DMS79 treated with DMSO at 0.1 percent for 48 hours (cell line): ENCODE data around the gene RHOC.
"Not testable (repeated sequence)": the region's sequence is repeated elsewhere in the genome, so short reads cannot be mapped to it uniquely, and the experiment has no call there.

Experiments used
- DNase-seq: peaks from one replicate; lab custom pipeline; 2025; lab: John Stamatoyannopoulos, UW

The RHOC gene

DNA sequence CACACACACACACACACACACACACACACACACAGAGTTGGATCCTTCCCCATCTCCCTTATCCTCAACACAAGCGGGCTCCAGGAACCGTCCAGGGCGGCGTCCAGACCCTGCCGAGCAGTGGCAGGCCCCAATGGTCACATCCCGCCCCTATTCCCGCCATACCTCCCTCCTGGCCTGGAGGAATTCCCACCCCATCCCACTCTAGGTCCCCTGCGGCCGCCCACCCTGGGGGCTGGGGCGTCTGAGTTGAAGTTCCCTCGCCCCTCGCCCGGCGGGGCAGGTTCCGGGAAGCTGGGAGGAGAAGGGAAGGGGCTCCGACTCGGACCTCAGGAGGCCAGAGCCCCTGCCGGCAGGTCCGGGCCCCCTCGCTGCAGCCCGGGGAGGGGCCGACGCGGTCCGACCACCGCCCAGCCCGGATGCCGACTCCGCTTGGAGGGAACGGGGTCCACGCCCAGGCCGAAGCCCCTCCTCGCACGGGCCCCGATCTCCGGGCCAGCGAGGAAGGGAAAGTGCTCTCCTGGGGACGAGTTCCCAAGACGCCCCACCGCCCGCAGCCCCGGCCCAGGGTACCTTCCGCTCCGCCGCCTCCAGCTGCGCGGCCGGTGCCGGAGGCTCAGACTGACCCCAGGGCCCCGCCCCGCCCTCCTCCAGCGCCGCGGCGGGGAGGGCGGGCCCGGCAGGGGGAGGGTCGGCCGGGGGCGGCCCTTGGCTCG is at the start of gene RHOC:
TSS of gene RHOC (minus strand) at position 623 of the 716 bp plus-strand sequence. CDS start 3,328 bp downstream, outside the sequence.
- peak; percentile 57 for DNase-seq

DNA sequence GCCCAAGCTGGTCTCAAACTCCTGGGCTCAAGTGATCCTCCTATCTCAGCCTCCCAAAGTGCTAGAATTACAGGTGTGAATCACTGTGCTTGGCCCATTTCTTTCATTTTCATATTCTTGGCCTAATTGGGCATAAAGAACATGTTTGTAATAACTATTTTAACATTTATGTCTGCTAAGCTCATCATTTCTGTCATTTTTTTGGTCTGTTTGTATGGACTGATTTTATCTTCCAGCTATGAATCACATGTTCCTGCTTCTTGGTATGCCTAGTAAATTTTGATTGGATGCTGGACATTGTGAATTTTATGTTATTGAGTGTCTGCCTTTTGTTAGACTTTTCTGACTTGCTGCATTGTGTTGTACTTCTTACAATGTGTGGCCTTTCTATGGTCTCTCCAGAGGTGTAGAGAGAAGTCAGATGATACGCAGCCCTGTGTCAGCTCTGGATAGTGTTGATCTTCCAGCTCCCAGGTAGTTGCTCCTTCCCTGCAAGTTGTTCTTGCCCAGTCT is 47.2 kb upstream of the RHOC start:
- DNase-seq = no peak

DNA sequence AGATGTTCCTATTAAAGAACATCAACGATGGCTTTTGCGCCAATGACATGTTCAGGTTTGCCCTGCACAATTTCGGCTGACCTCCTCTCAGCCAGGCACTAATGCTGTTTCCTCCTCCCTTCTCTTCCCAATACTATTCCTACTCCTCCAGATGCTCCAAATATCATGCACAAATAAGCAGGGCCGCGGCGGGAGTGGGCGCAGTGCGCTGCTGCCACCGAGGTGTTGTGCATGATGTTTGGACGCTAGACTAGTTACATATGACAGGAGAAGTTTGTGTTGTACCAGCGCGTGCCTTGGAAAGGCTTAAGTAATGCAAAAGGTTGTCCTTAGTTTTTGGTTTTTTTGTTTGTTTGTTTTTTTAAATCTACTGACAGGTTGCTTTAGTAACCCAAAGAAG is 41.5 kb upstream of the RHOC start:
- DNase-seq = no peak

DNA sequence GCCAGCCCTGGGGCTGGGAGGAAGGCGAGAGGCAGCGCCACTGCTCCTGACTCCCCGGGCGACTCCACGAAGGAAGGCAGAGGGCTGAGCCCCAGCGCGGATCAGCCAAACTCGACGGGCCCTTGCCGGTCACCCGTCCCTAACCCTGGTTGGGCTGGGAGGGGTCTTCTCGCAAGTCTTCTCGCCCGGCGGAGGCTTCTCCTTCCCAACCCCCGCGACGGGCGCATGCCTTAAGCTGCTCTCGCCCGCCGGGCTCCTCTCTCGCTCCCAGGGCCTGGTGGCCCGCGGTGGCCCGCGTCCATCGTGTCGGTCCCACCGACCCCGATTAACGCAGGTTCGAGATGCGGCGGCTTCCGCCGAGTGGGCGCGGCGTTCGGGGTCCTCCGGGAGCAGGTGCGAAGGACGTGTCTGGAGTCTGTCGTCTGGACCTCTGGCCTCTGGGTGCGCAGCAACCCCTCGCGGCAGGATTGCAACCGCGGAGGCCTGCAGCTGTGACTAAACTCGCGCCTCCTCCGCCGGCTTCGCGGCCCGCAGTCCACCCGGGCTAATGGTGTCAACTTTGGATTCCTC is 37.2 kb upstream of the RHOC start:
- DNase-seq = peak; percentile 12

DNA sequence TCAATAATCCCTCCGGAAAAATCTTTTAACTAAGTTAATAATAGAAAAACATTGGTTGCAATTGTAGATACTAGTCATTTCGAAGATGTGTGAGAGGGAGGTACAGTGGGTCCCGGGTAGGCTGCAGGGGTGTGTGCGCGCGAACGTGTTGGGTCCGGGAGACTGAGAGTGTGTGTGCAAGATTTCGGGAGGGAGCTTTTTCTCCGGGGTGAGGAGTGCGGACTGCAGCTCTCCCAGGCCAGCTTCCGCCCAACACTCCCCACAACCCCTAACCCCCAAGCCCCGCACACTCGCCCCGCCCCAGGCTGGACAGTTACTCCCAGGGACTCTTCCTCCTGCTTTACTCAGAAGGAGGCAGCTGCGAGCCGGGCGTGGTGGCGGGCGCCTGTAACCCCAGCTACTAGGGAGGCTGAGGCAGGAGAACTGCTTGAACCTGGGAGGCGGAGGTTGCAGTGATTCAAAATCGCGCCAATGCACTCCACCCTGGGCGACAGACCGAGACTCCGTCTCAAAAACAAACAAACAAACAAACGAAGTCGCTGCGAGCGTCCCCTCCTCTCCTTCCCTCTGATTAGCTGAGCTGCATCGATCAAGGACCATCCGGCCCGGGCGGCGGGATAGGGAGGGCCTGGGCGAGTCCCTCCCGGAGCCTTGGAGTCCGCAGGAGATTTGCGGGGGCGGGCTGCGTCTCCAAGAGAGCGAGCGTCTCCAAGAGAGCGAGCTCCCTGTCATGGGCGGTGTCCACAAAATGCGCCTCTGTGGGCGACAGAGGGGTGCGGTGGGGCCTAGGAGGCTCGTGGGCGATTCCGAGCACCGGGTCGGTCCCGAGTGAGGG is 36.5 kb upstream of the RHOC start:
- no peak for DNase-seq

GRCh38 chr1:112737573-112737972 is 30.6 kb upstream of the RHOC start:
- no peak for DNase-seq

GRCh38 chr1:112735752-112736151 is 28.8 kb upstream of the RHOC start:
- no peak for DNase-seq

- DNase-seq = no peak
Measured at GRCh38 chr1:112731451-112731850, 24.5 kb upstream of the RHOC start.

- DNase-seq = no peak
Measured at GRCh38 chr1:112729909-112730308, 23.0 kb upstream of the RHOC start.

- not testable (repeated sequence) for DNase-seq
Measured at GRCh38 chr1:112729011-112729410, 22.1 kb upstream of the RHOC start.

- not testable (repeated sequence) for DNase-seq
Measured at GRCh38 chr1:112728306-112728971, 21.5 kb upstream of the RHOC start.

GRCh38 chr1:112727716-112728115 is 20.8 kb upstream of the RHOC start:
- no peak for DNase-seq

- not testable (repeated sequence) for DNase-seq
Measured at GRCh38 chr1:112724240-112724639, 17.3 kb upstream of the RHOC start.

DNA sequence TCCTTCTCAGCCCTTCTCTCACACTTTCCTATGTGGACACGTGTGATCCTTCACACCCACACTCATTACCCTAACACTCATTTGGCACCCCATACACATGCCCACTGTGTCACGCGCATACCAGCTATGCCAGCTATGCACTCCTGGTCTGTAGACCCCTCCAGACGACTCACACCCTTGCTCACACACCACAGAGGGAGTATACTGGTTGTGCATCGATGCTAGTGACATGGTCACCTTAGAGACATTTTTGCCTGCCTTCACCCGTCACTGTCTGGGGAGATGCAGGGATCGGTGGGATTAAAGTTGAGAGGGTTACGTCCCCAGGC is 16.5 kb upstream of the RHOC start:
- no peak for DNase-seq

DNA sequence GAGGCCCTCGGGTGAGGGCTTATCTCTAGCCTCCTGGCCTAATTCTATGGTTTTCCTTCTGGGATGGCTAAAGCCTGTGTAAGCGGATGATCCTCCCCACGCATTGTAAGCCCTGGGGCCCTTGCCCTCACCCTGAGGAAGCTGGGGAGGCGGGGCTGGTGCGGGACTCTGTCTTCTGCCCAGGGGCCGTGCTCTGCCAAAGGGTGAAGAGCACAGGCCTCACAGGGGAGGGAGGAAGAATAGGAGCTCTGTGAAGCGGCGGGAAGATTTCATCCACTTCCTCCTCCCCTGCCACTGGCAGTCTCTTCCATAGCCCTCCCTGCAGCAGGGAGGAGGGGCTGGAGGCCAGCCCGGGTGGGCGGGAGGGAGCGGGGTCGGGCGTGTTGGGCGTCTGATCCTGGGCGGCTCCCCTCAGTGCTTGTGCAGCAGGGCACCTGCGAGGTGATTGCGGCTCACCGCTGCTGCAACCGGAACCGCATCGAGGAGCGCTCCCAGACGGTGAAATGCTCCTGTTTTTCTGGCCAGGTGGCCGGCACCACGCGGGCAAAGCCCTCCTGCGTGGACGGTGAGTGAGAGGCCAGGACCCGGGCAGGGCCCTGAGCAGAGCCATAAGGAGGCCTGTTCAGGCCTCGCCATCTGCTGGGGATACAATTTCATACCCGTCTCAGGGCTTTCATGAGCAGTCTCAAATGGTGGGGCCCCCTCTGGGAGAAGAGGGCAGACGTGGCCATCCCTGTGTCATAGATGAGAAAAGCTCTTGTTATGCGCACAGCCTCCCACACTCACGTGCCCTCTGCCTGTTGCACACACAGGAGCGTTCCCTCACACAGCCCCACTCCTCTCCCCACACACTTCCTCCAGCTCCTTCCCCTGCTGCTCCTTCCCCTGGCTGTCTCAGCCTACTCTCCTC is 15.9 kb upstream of the RHOC start:
- peak; percentile 22 for DNase-seq

DNA sequence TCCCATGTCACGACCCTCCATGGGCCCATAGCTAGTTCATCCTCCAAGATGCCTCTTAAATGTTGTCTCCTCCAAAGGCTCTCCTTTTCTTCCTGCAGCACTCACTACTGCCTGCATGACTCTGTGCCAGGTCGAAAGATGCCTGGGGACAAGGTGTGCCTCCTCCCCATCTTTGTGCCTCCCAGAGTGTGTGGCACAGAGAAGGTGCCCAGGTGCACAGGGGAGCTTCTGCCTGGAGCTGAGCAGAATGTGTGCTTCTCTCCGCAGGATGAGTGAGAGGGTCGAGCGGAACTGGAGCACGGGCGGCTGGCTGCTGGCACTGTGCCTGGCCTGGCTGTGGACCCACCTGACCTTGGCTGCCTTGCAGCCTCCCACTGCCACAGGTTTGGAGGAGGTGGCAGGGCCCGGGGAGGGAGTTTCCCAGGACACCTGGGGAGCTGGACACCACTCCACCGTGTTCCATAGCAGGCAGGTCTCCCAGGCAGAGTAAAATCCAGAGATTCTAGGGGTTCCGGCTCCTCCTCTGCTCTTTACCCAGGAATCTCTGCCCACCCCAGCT is 15.1 kb upstream of the RHOC start:
- peak; percentile 12 for DNase-seq

- DNase-seq = not testable (repeated sequence)
Measured at GRCh38 chr1:112721294-112721693, 14.4 kb upstream of the RHOC start.

DNA sequence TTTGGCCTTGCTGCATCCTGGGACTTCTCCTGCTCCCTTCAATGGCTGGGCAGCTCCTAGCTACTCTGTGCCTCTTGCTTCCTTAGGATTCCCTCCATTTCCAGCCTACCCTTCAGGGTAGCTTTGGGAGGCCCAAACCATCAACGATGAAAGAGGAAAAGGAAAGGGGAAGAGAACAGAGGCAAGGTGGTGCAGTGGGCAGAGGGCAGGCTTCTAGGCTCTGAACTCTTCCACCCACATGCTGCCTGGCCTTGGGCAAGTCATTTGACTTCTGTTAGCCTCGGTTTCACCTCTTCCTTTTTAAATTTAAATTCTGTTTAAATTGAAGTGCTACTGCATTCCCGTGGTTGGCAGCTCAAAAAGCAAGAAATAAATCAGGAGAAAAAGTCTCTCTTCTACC is 13.9 kb upstream of the RHOC start:
- no peak for DNase-seq

GRCh38 chr1:112719706-112720105 is 12.8 kb upstream of the RHOC start:
- no peak for DNase-seq

- DNase-seq = peak; percentile 42
Measured at GRCh38 chr1:112718691-112719418, 11.9 kb upstream of the RHOC start.
